Measurements from ENCODE around the gene ACCS.

GRCh38 chr11:44018829-44019228 lies 47.2 kb upstream of the ACCS start:
- TF ChIP-seq CTCF (IDR thresholded peaks at IDR 0.05) = no peak
- no peak for TF ChIP-seq POLR2A (IDR thresholded peaks at IDR 0.05)
